Neuronal stem cell (in vitro differentiated cells): ENCODE measurements around the gene BEND6. TPM values are rescaled to one million over a fixed set of nuclear protein-coding genes. Genes with fewer than 3 reads are reported as not detected.

Experiments used
- DNase-seq: peaks from one replicate; pipeline ENCODE4 v3.0.0-alpha.2; 2013; ENCODE audit warnings: low spot score
- H2AFZ ChIP-seq: one replicate; pipeline ENCODE4 v1.6.1; 2013; ENCODE audit warnings: mild to moderate bottlenecking, low read length, inconsistent platforms
- H2AK5ac ChIP-seq: 2 replicates; pipeline ENCODE4 v1.6.1; 2013; ENCODE audit warnings: low read depth, mild to moderate bottlenecking, inconsistent platforms, low read length, moderate library complexity, mixed read lengths
- H2BK120ac ChIP-seq: 2 replicates; pipeline ENCODE4 v1.6.1; 2013; ENCODE audit warnings: low read depth, mild to moderate bottlenecking, inconsistent platforms, low read length, moderate library complexity, mixed read lengths
- H2BK12ac ChIP-seq: one replicate; pipeline ENCODE4 v1.6.1; 2013; ENCODE audit warnings: low read length, inconsistent platforms
- H2BK15ac ChIP-seq: 2 replicates; pipeline ENCODE4 v1.6.1; 2013; ENCODE audit warnings: mild to moderate bottlenecking, low read length, inconsistent platforms, mixed read lengths
- H2BK5ac ChIP-seq: one replicate; pipeline ENCODE4 v1.6.1; 2013; ENCODE audit warnings: inconsistent platforms, mild to moderate bottlenecking, low read length, moderate library complexity
- H3K14ac ChIP-seq: one replicate; pipeline ENCODE4 v1.6.1; 2013; ENCODE audit warnings: low read length, inconsistent platforms
- H3K18ac ChIP-seq: 2 replicates; pipeline ENCODE4 v1.6.1; 2013; ENCODE audit warnings: low read length, inconsistent platforms
- H3K23ac ChIP-seq: 2 replicates; pipeline ENCODE4 v1.6.1; 2013; ENCODE audit warnings: low read depth, mild to moderate bottlenecking, mixed read lengths, low read length, inconsistent platforms; ENCODE audit not compliant: poor library complexity
- H3K27ac ChIP-seq: replicated peaks from 3 replicates; pipeline ENCODE4 v1.5.1; 2013; ENCODE audit warnings: low read length, inconsistent platforms
- H3K27me3 ChIP-seq, 3 experiments: 2 replicates each; pipeline ENCODE4 v1.6.1; 2013; ENCODE audit warnings: low read length in 3 of 3, mild to moderate bottlenecking in 2 of 3, inconsistent platforms in 1 of 3, low read depth in 1 of 3, mixed read lengths in 1 of 3, moderate library complexity in 1 of 3; ENCODE audit not compliant: control insufficient read depth in 3 of 3, insufficient read depth in 3 of 3
- H3K36me3 ChIP-seq, 2 donors: replicated peaks in 1 of 2; 2 replicates each; pipeline ENCODE4 v1.6.1; 2013; ENCODE audit warnings: low read length in 2 of 2; ENCODE audit not compliant: control insufficient read depth in 2 of 2, insufficient read depth in 2 of 2
- H3K4ac ChIP-seq: 2 replicates; pipeline ENCODE4 v1.6.1; 2013; ENCODE audit warnings: inconsistent platforms, mild to moderate bottlenecking, low read length, moderate library complexity
- H3K4me1 ChIP-seq, 2 donors: 1 replicate in 1 of 2; 2 replicates in 1 of 2; pipeline ENCODE4 v1.6.1; 2013; ENCODE audit warnings: low read length in 2 of 2, low read depth in 1 of 2; ENCODE audit not compliant: control insufficient read depth in 2 of 2, insufficient read depth in 1 of 2
- H3K4me2 ChIP-seq: one replicate; pipeline ENCODE4 v1.6.1; 2013; ENCODE audit warnings: mild to moderate bottlenecking, low read length, inconsistent platforms; ENCODE audit not compliant: insufficient read depth, poor library complexity, severe bottlenecking
- H3K4me3 ChIP-seq, 2 donors: 2 replicates each; pipeline ENCODE4 v1.5.1; 2013; ENCODE audit warnings: low read length in 2 of 2, mild to moderate bottlenecking in 2 of 2, inconsistent platforms in 1 of 2, moderate library complexity in 1 of 2
- H3K79me1 ChIP-seq: one replicate; pipeline ENCODE4 v1.6.1; 2013; ENCODE audit warnings: low read depth, mild to moderate bottlenecking, inconsistent platforms, low read length, moderate library complexity
- H3K9ac ChIP-seq: one replicate; pipeline ENCODE4 v1.6.1; 2013; ENCODE audit warnings: mild to moderate bottlenecking, low read depth, low read length, inconsistent platforms; ENCODE audit not compliant: poor library complexity
- H3K9me3 ChIP-seq, 2 donors: replicated peaks in 1 of 2; 2 replicates each; pipeline versions ENCODE3 to v1.6.1; 2013; ENCODE audit warnings: low read length in 2 of 2, mild to moderate bottlenecking in 2 of 2, inconsistent platforms in 1 of 2, low read depth in 1 of 2, mixed read lengths in 1 of 2, moderate library complexity in 1 of 2; ENCODE audit not compliant: control insufficient read depth in 2 of 2, insufficient read depth in 1 of 2
- H4K8ac ChIP-seq: one replicate; pipeline ENCODE4 v1.6.1; 2013; ENCODE audit warnings: low read depth, mild to moderate bottlenecking, inconsistent platforms, low read length, moderate library complexity
- H4K91ac ChIP-seq: one replicate; pipeline ENCODE4 v1.6.1; 2013; ENCODE audit warnings: low read length, low read depth, mild to moderate bottlenecking, inconsistent platforms; ENCODE audit not compliant: poor library complexity
- small RNA-seq: library from polyadenylated mRNA; stranded (forward); fragments of <200 nt; extraction: miRNeasy Mini kit (QIAGEN cat#:217004); gene quantifications from one replicate; pipeline ENCODE3, GENCODE V24; 2013; ENCODE audit not compliant: insufficient read depth

Gene BEND6

GRCh38 chr6:57075092-57075491 is 120.2 kb downstream of the BEND6 start:
- no peak overlapping the region for H3K14ac ChIP-seq

More at GRCh38 chr6:57075092-57075491, 120.2 kb downstream of the BEND6 start:
- no peak overlapping the region for H2BK12ac ChIP-seq
- no peak overlapping the region for H3K23ac ChIP-seq
- no peak overlapping the region for H3K4me2 ChIP-seq
- H2AK5ac ChIP-seq, result no peak overlapping the region
- no peaks in the 10 kb centered on the region for H3K27me3 ChIP-seq
- H2BK120ac ChIP-seq, result no peak overlapping the region
- peaks cover 0 to 6% of the 10 kb centered on the region in 2 donors for H3K4me1 ChIP-seq
- H3K27ac ChIP-seq, result no peak overlapping the region
- DNase-seq, result no peak
- H2AFZ ChIP-seq, result no peak overlapping the region
- H3K36me3 ChIP-seq, result peaks cover 1 to 9% of the 10 kb centered on the region in 2 donors
- H3K9ac ChIP-seq, result no peak overlapping the region
- H4K8ac ChIP-seq, result no peak overlapping the region
- no peak overlapping the region for H3K4ac ChIP-seq
- no peak overlapping the region for H3K18ac ChIP-seq
- no peaks in the 10 kb centered on the region for H3K79me1 ChIP-seq
- peaks cover 0 to 9% of the 10 kb centered on the region in 2 donors for H3K9me3 ChIP-seq
- H3K4me3 ChIP-seq, result no peak overlapping the region
- no peak overlapping the region for H2BK15ac ChIP-seq
- no peak overlapping the region for H4K91ac ChIP-seq
- no peak overlapping the region for H2BK5ac ChIP-seq

Small RNA genes within 50 kb of the gene (small RNA-seq; reads per million reads assigned to genes)
- gene FTH1P15 (not detected), gene RNU6-626P (not detected)
